PC-9 (cell line): Measurements from ENCODE around the gene GSN. TPM values are rescaled to one million over a fixed set of nuclear protein-coding genes. Genes with fewer than 3 reads are reported as not detected.

ENCODE experiments used
- BruUV-seq: library from RNA; stranded (reverse); fragments of 400-500 nt; replicated peaks from 2 replicates; lab custom pipeline; 2021; lab: Mats Ljungman, UMichigan
- CTCF ChIA-PET: fragments of 300-600 bp; sonication (Branson Sonifier 250); formaldehyde crosslinking; loops from one replicate; lab custom pipeline; 2022; ENCODE audit warnings: antibody characterized with exemption; lab: Charles Lee
- POLR2A ChIA-PET: fragments of 300-600 bp; sonication (Branson Sonifier 250); formaldehyde crosslinking; loops from one replicate; lab custom pipeline; 2022; ENCODE audit warnings: antibody characterized with exemption; ENCODE audit not compliant: unreplicated experiment; lab: Charles Lee
- DNase-seq, 2 experiments: peaks; one replicate each; pipeline versions ENCODE4 v3.0.0 to v3.0.0-alpha.2; 2015 to 2022; ENCODE audit warnings: mixed read lengths in 1 of 2
- H2AFZ ChIP-seq: fragments of 200-600 bp; sonication (generic); 2 replicates; pipeline ENCODE4 v1.8.1; 2017; ENCODE audit warnings: antibody characterized with exemption
- H3F3A ChIP-seq: fragments of 200-600 bp; sonication (generic); 2 replicates; pipeline ENCODE4 v1.8.1; 2017; ENCODE audit warnings: antibody characterized with exemption, mild to moderate bottlenecking, low read depth; ENCODE audit not compliant: insufficient read depth
- H3K27ac ChIP-seq: fragments of 200-600 bp; sonication (generic); 2 replicates; pipeline ENCODE4 v1.6.1; 2016; ENCODE audit warnings: mixed run types
- H3K27me3 ChIP-seq: fragments of 200-600 bp; sonication (generic); 2 replicates; pipeline ENCODE4 v1.6.1; 2016; ENCODE audit warnings: low read depth, mixed run types; ENCODE audit not compliant: insufficient read depth
- H3K36me3 ChIP-seq: fragments of 200-600 bp; sonication (generic); 2 replicates; pipeline ENCODE4 v1.6.1; 2016; ENCODE audit warnings: low read depth, mixed run types
- H3K4me1 ChIP-seq: fragments of 200-600 bp; sonication (generic); replicated peaks from 2 replicates; pipeline ENCODE4 v1.6.1; 2016; ENCODE audit warnings: mixed run types; ENCODE audit not compliant: insufficient read depth
- H3K4me2 ChIP-seq: fragments of 200-600 bp; sonication (generic); 2 replicates; pipeline ENCODE4 v1.6.1; 2017; ENCODE audit warnings: mixed run types
- H3K4me3 ChIP-seq: fragments of 200-600 bp; sonication (generic); 2 replicates; pipeline ENCODE4 v1.6.1; 2016; ENCODE audit warnings: mixed run types
- H3K79me2 ChIP-seq: fragments of 200-600 bp; sonication (generic); 2 replicates; pipeline ENCODE4 v1.6.1; 2017; ENCODE audit warnings: low read depth, mixed run types
- H3K9me2 ChIP-seq: fragments of 200-600 bp; sonication (generic); 2 replicates; pipeline ENCODE4 v1.8.1; 2017; ENCODE audit warnings: mild to moderate bottlenecking; ENCODE audit not compliant: insufficient read depth
- H3K9me3 ChIP-seq: fragments of 200-600 bp; sonication (generic); 2 replicates; pipeline ENCODE4 v1.8.1; 2016; ENCODE audit warnings: low read depth; ENCODE audit not compliant: insufficient read depth
- H4K20me1 ChIP-seq: fragments of 200-600 bp; sonication (generic); 2 replicates; pipeline ENCODE4 v1.8.1; 2017; ENCODE audit not compliant: insufficient read depth
- EZH2 ChIP-seq: fragments of 200-600 bp; sonication (generic); IDR thresholded peaks from 2 replicates; pipeline ENCODE4 v1.8.0; 2017; ENCODE audit warnings: antibody characterized with exemption, low read depth
- intact Hi-C: fragments of 100-400 bp; cut with micrococcal nuclease; formaldehyde crosslinking; loops from one replicate; pipeline ENCODE4 v1.10.0; 2022; ENCODE audit not compliant: unreplicated experiment
- total RNA-seq: library from RNA; stranded (reverse); gene quantifications from 2 replicates; pipeline ENCODE4 v1.2.3, GENCODE V29; 2021
- TF ChIP-seq, protein P1 (sequence below): fragments of 200-600 bp; sonication (generic); conservative IDR thresholded peaks from 2 replicates; pipeline ENCODE4 v1.6.1; 2017; ENCODE audit warnings: mixed run types, antibody characterized with exemption, mild to moderate bottlenecking, moderate library complexity

Gene GSN
- total RNA-seq, 1 experiment from 2014 or later = 135 TPM

DNA sequence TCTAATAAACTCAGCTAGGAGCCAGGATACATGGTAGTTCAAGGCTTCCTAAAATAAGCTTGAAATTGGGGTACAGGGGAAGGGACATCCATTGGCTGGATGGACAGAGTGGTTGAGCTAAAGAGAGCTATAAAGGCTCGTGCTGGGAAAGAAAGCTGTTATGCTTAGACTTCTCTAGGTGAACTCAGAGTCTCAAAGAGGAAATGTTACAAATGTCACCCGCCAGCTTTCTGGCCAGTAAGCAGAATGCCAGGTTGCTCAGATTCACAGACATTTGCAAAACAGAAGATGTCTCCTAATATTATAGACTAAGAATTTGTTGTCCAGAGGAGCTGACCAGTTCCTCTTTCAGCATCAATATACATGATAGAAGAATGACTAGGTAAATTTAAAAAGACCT, 71.5 kb downstream of the GSN start:
- Histone ChIP-seq H3K9me2 (no peaks in the 10 kb centered on the region), H3K27ac (no peak overlapping the region), H3K36me3 (no peaks in the 10 kb centered on the region), H3K27me3 (no peaks in the 10 kb centered on the region), H3K4me3 (no peak overlapping the region), H3K4me1 (peaks cover 29% of the 10 kb centered on the region), H4K20me1 (no peaks in the 10 kb centered on the region), H3K9me3 (no peaks in the 10 kb centered on the region), H3K79me2 (no peaks in the 10 kb centered on the region), H3K4me2 (no peak overlapping the region), H3F3A (peaks cover 7% of the 10 kb centered on the region; the same call in 1 of the 2 replicates), H2AFZ (no peak overlapping the region)
- TF ChIP-seq, protein P1, sequence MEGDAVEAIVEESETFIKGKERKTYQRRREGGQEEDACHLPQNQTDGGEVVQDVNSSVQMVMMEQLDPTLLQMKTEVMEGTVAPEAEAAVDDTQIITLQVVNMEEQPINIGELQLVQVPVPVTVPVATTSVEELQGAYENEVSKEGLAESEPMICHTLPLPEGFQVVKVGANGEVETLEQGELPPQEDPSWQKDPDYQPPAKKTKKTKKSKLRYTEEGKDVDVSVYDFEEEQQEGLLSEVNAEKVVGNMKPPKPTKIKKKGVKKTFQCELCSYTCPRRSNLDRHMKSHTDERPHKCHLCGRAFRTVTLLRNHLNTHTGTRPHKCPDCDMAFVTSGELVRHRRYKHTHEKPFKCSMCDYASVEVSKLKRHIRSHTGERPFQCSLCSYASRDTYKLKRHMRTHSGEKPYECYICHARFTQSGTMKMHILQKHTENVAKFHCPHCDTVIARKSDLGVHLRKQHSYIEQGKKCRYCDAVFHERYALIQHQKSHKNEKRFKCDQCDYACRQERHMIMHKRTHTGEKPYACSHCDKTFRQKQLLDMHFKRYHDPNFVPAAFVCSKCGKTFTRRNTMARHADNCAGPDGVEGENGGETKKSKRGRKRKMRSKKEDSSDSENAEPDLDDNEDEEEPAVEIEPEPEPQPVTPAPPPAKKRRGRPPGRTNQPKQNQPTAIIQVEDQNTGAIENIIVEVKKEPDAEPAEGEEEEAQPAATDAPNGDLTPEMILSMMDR = no peak
- TF ChIP-seq EZH2 = no peak
- intact Hi-C loops = loop anchor here (5.0 kb wide), 1 partner anchor 33 kb away; the partner anchor contains the start of gene STOM
- no peak for DNase-seq
- no TSS peak for BruUV-seq
- ChIA-PET CTCF (interaction anchor here (1.2 kb wide), 1 partner anchor 20 kb away, joined by 3 read pairs; no protein-coding TSS in a partner anchor), POLR2A (no interaction called here)

- TF ChIP-seq, protein P1 = no peak
- intact Hi-C loops = no loop called here
- BruUV-seq = no TSS peak
- CTCF ChIA-PET = no interaction called here
- H3F3A ChIP-seq = peaks cover 4% of the 10 kb centered on the region; the same call in 1 of the 2 replicates
- H3K4me2 ChIP-seq = peak overlapping the region; percentile 27; the same call in 1 of the 2 replicates
- DNase-seq = peak; percentile 62 to 80
- no peaks in the 10 kb centered on the region for H3K36me3 ChIP-seq
- H3K9me2 ChIP-seq = no peaks in the 10 kb centered on the region
- POLR2A ChIA-PET = no interaction called here
- H3K9me3 ChIP-seq = no peaks in the 10 kb centered on the region
- H3K79me2 ChIP-seq = no peaks in the 10 kb centered on the region
- peaks cover 24% of the 10 kb centered on the region for H3K4me1 ChIP-seq
- H3K27me3 ChIP-seq = no peaks in the 10 kb centered on the region
- no peak overlapping the region for H3K4me3 ChIP-seq
- H2AFZ ChIP-seq = no peak overlapping the region
- no peaks in the 10 kb centered on the region for H4K20me1 ChIP-seq
- no peak overlapping the region for H3K27ac ChIP-seq
Measured at GRCh38 chr9:121340676-121341392, 72.9 kb downstream of the GSN start.

DNA sequence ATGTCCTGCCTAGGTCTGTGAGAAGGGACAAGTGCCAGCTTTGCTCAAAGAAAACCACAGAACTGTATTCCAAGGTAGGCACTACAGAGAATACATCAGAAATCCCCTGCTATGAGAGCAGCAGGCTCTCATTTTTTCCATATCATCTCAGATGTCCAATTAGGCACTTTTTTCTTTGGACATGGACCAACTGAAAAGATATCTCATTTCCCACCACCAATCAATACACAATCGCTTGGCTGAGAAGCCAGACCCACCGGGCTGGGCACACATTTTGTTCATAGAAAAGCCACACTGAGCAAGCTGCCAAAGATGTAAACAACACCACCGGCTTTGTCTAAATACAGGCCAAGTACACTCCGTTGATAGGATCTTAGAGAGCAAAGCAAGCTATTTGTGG, 76.2 kb downstream of the GSN start:
- POLR2A ChIA-PET = no interaction called here
- Histone ChIP-seq H3K4me1 (peaks cover 24% of the 10 kb centered on the region), H3K79me2 (no peaks in the 10 kb centered on the region), H3F3A (peaks cover 4% of the 10 kb centered on the region; the same call in 1 of the 2 replicates), H3K36me3 (no peaks in the 10 kb centered on the region), H3K9me2 (no peaks in the 10 kb centered on the region), H2AFZ (no peak overlapping the region), H3K27me3 (no peaks in the 10 kb centered on the region), H3K27ac (no peak overlapping the region), H4K20me1 (no peaks in the 10 kb centered on the region), H3K4me3 (no peak overlapping the region), H3K9me3 (no peaks in the 10 kb centered on the region), H3K4me2 (no peak overlapping the region)
- TF ChIP-seq EZH2 = no peak
- TF ChIP-seq, protein P1 = no peak
- no TSS peak for BruUV-seq
- intact Hi-C loops = no loop called here
- no peak for DNase-seq
- CTCF ChIA-PET = interaction anchor here (0.5 kb wide), 1 partner anchor 123 kb away, joined by 3 read pairs; no protein-coding TSS in a partner anchor
